ENCODE results near the gene ISG15. TPM values are rescaled to one million over a fixed set of nuclear protein-coding genes. Genes with fewer than 3 reads are reported as not detected.

ISG15 gene
- total RNA-seq, 1 experiment from 2014 or later = 140 TPM

GRCh38 chr1:1063261-1063944, 50.1 kb downstream of the ISG15 start:
- BruUV-seq (replicated peaks) = no TSS peak
- Histone ChIP-seq H3K4me3 (replicated peaks in 1 of 2; ENCODE audit: low read depth in 1 of 2, low read length in 2 of 2) (peak overlapping the region; percentile 38 to 57), H2AFZ (ENCODE audit: low read depth, low read length, poor library complexity, severe bottlenecking) (no peak overlapping the region), H3K9ac (ENCODE audit: low read length) (peak overlapping the region; percentile 67), H3K27me3 (ENCODE audit: insufficient read depth, low read length) (no peaks in the 10 kb centered on the region), H4K20me1 (ENCODE audit: insufficient read depth) (no peaks in the 10 kb centered on the region), H3K9me2 (ENCODE audit: insufficient read depth) (no peaks in the 10 kb centered on the region), H3K36me3 (ENCODE audit: control insufficient read depth in 1 of 2, insufficient read depth in 2 of 2, low read length in 2 of 2) (no peaks in the 10 kb centered on the region), H3K27ac (ENCODE audit: low read depth, low read length) (peak overlapping the region; percentile 82), H3K79me2 (ENCODE audit: insufficient read depth, low read length) (no peaks in the 10 kb centered on the region), H3K4me1 (ENCODE audit: control insufficient read depth in 1 of 2, insufficient read depth in 2 of 2, low read length in 2 of 2) (peaks cover 32 to 72% of the 10 kb centered on the region in 2 experiments), H3K4me2 (ENCODE audit: low read length) (peak overlapping the region; percentile 98), H3K9me3 (ENCODE audit: control insufficient read depth in 1 of 2, insufficient read depth in 1 of 2, low read depth in 1 of 2, low read length in 2 of 2) (no peaks in the 10 kb centered on the region)
- ATAC-seq (peak; percentile 5), DNase-seq (ENCODE audit: low read depth, low spot score) (no peak)
- intact Hi-C loops (cut with micrococcal nuclease) = loop anchor here (5.0 kb wide), 2 partner anchors 46 to 81 kb away; partner anchors contain the start of gene PERM1
- CTCF ChIA-PET = interaction anchor here (0.8 to 2.3 kb wide), 9 partner anchors 10 to 229 kb away, joined by 3 to 18 read pairs (median 5); partner anchors contain the start of genes AGRN, HES4 and ISG15
- RAD21 ChIA-PET (ENCODE audit: low non-redundant PET in 1 of 2, low total read pairs in 2 of 2, uncharacterized antibody in 2 of 2, unreplicated experiment in 2 of 2) = interaction anchor here in 1 of 2 experiments (1.2 kb wide), 1 partner anchor 79 kb away, joined by 4 read pairs; no protein-coding TSS in a partner anchor
- POLR2A ChIA-PET = interaction anchor here (0.7 to 1.6 kb wide), 7 partner anchors 11 to 80 kb away, joined by 3 to 11 read pairs (median 3); partner anchors contain the start of genes AGRN, ISG15 and RNF223
- TF ChIP-seq REST (IDR thresholded peaks at IDR 0.05; ENCODE audit: low read depth) (no peak), SRF (IDR thresholded peaks at IDR 0.05; ENCODE audit: low read depth) (no peak), POLR2A (IDR thresholded peaks at IDR 0.05; ENCODE audit: borderline replicate concordance, extremely low read depth, insufficient read depth, insufficient read length) (no peak), SP1 (IDR thresholded peaks at IDR 0.05; ENCODE audit: low read depth) (no peak), FOSL1 (IDR thresholded peaks at IDR 0.05; ENCODE audit: low read depth) (no peak), EZH2phosphoT487 (IDR thresholded peaks at IDR 0.05; ENCODE audit: borderline replicate concordance) (no peak), ATF3 (IDR thresholded peaks at IDR 0.05) (no peak), TCF7L2 (IDR thresholded peaks at IDR 0.05; ENCODE audit: borderline replicate concordance, extremely low read depth, insufficient read depth, insufficient read length) (no peak), CBX3 (IDR thresholded peaks at IDR 0.05; ENCODE audit: low read depth) (no peak), POLR2AphosphoS5 (IDR thresholded peaks at IDR 0.05; ENCODE audit: low read depth, low read length) (no peak), YY1 (IDR thresholded peaks at IDR 0.05; ENCODE audit: extremely low read depth, insufficient replicate concordance, low read depth, low read length) (no peak), ZBTB33 (IDR thresholded peaks at IDR 0.05; ENCODE audit: extremely low read depth, insufficient replicate concordance, low read length) (no peak), ZFX (IDR thresholded peaks at IDR 0.05) (no peak), EGR1 (IDR thresholded peaks at IDR 0.05; ENCODE audit: low read depth) (no peak)
- TF ChIP-seq, protein P1, sequence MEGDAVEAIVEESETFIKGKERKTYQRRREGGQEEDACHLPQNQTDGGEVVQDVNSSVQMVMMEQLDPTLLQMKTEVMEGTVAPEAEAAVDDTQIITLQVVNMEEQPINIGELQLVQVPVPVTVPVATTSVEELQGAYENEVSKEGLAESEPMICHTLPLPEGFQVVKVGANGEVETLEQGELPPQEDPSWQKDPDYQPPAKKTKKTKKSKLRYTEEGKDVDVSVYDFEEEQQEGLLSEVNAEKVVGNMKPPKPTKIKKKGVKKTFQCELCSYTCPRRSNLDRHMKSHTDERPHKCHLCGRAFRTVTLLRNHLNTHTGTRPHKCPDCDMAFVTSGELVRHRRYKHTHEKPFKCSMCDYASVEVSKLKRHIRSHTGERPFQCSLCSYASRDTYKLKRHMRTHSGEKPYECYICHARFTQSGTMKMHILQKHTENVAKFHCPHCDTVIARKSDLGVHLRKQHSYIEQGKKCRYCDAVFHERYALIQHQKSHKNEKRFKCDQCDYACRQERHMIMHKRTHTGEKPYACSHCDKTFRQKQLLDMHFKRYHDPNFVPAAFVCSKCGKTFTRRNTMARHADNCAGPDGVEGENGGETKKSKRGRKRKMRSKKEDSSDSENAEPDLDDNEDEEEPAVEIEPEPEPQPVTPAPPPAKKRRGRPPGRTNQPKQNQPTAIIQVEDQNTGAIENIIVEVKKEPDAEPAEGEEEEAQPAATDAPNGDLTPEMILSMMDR (IDR thresholded peaks at IDR 0.05 in 2 of 3, conservative IDR thresholded peaks at IDR 0.05 in 1 of 3; ENCODE audit: borderline replicate concordance in 1 of 3, insufficient read depth in 1 of 3, low read depth in 2 of 3, low read length in 2 of 3) = no peak
